ENCODE data around the gene ACO2.

DNA sequence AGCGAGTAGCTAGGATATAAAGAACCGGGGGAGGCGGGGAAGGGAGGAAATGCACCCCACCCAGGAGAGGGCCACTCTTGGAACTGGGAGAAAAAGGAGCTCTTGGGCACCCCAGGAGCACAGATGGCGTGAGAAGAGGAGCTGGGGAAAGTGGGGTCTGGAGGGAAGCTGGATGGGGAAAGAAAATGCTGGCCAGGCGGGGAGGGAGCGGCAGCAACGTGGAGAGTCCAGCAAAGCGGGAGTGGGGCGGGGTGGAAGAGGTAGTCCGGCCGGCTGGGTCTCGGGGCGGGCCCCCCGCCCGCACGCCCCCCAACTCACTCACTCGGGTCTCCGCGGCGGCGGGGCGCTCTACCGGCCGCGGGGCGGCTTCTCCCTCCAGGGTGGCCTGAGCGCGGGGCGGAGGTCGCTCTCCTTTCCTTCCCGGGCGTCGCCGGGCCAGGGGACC, 22.8 kb upstream of the ACO2 start:
- TF ChIP-seq, protein P1, sequence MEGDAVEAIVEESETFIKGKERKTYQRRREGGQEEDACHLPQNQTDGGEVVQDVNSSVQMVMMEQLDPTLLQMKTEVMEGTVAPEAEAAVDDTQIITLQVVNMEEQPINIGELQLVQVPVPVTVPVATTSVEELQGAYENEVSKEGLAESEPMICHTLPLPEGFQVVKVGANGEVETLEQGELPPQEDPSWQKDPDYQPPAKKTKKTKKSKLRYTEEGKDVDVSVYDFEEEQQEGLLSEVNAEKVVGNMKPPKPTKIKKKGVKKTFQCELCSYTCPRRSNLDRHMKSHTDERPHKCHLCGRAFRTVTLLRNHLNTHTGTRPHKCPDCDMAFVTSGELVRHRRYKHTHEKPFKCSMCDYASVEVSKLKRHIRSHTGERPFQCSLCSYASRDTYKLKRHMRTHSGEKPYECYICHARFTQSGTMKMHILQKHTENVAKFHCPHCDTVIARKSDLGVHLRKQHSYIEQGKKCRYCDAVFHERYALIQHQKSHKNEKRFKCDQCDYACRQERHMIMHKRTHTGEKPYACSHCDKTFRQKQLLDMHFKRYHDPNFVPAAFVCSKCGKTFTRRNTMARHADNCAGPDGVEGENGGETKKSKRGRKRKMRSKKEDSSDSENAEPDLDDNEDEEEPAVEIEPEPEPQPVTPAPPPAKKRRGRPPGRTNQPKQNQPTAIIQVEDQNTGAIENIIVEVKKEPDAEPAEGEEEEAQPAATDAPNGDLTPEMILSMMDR (IDR thresholded peaks at IDR 0.05) = no peak
- TF ChIP-seq POLR2A (IDR thresholded peaks at IDR 0.05) (no peak), POLR2AphosphoS5 (IDR thresholded peaks at IDR 0.05) (no peak)
